ENCODE results near the gene MGAT4D.

DNA sequence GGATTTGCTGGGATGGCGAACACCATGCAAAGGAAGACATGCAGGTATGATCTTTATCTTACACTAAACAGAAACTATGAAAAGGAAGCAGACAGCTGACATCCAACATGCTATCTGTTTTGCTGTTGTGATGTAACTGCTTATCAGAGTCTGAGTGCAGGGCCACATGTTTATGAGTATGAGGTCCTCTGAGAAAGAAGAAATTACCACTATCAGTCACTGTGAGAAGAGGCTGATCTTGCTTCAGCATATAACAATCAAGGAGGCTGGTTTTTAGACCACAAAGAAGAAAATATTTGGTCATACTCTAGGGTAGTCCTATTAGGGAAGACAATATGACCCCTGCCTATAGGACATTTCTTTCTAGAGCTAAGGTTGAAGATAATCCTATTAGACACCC, 89.1 kb downstream of the MGAT4D start:
- TF ChIP-seq, protein P1, sequence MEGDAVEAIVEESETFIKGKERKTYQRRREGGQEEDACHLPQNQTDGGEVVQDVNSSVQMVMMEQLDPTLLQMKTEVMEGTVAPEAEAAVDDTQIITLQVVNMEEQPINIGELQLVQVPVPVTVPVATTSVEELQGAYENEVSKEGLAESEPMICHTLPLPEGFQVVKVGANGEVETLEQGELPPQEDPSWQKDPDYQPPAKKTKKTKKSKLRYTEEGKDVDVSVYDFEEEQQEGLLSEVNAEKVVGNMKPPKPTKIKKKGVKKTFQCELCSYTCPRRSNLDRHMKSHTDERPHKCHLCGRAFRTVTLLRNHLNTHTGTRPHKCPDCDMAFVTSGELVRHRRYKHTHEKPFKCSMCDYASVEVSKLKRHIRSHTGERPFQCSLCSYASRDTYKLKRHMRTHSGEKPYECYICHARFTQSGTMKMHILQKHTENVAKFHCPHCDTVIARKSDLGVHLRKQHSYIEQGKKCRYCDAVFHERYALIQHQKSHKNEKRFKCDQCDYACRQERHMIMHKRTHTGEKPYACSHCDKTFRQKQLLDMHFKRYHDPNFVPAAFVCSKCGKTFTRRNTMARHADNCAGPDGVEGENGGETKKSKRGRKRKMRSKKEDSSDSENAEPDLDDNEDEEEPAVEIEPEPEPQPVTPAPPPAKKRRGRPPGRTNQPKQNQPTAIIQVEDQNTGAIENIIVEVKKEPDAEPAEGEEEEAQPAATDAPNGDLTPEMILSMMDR (IDR thresholded peaks at IDR 0.05; ENCODE audit: low read depth, low read length): no peak
- no peak for TF ChIP-seq POLR2A (IDR thresholded peaks at IDR 0.05; ENCODE audit: extremely low read depth, insufficient read length)
- TF ChIP-seq, protein P2, sequence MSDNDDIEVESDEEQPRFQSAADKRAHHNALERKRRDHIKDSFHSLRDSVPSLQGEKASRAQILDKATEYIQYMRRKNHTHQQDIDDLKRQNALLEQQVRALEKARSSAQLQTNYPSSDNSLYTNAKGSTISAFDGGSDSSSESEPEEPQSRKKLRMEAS (IDR thresholded peaks at IDR 0.05; ENCODE audit: low read depth, low read length): no peak

Measured in NB4 (cell line).